Vagina (tissue), 2 donors: ENCODE measurements around the gene MAP3K13.

ENCODE experiments used
- POLR2A ChIP-seq, 2 donors: fragments of 450-650 bp; IDR thresholded peaks; one replicate each; pipeline ENCODE4 v1.6.1; 2017; ENCODE audit warnings: antibody characterized with exemption in 2 of 2, mild to moderate bottlenecking in 2 of 2, moderate library complexity in 2 of 2
- POLR2AphosphoS5 ChIP-seq, 2 donors: sonication (generic); formaldehyde crosslinking; IDR thresholded peaks; one replicate each; pipeline ENCODE4 v1.9.0; 2017; ENCODE audit warnings: antibody characterized with exemption in 2 of 2, mild to moderate bottlenecking in 2 of 2, low read depth in 1 of 2; ENCODE audit not compliant: insufficient read depth in 1 of 2
- TF ChIP-seq, protein P1 (sequence below), 3 experiments: fragments of 450-650 bp in 2 of 3; fragments of 200-600 bp in 1 of 3; sonication (generic) in 1 of 3; IDR thresholded peaks; one replicate each; pipeline ENCODE4 v1.5.1; 2017 to 2019; ENCODE audit warnings: antibody characterized with exemption in 3 of 3, mild to moderate bottlenecking in 2 of 3, moderate library complexity in 2 of 3

DNA sequence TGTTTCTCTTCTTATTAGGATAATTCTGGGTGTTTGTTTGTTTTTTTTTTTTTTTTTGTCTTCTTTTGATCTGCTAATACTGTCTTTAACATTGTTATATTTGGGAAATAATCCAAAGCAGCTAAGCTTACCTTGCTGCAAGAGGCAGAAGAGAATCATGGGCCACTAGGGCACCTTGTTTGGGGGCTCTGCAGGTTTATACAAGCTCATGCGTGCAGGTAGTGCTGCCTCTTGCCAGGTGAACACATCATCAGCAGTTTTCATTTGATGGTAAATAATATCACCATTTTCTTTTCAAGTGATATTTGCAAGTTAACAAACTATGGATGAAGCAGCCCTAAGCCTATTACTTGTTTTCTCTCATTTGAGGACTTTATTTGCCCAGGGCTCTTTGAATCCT, 37.9 kb downstream of the MAP3K13 start:
- TF ChIP-seq, protein P1, sequence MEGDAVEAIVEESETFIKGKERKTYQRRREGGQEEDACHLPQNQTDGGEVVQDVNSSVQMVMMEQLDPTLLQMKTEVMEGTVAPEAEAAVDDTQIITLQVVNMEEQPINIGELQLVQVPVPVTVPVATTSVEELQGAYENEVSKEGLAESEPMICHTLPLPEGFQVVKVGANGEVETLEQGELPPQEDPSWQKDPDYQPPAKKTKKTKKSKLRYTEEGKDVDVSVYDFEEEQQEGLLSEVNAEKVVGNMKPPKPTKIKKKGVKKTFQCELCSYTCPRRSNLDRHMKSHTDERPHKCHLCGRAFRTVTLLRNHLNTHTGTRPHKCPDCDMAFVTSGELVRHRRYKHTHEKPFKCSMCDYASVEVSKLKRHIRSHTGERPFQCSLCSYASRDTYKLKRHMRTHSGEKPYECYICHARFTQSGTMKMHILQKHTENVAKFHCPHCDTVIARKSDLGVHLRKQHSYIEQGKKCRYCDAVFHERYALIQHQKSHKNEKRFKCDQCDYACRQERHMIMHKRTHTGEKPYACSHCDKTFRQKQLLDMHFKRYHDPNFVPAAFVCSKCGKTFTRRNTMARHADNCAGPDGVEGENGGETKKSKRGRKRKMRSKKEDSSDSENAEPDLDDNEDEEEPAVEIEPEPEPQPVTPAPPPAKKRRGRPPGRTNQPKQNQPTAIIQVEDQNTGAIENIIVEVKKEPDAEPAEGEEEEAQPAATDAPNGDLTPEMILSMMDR (IDR thresholded peaks at IDR 0.05): no peak
- TF ChIP-seq POLR2A (IDR thresholded peaks at IDR 0.05) (no peak), POLR2AphosphoS5 (IDR thresholded peaks at IDR 0.05; ENCODE audit: insufficient read depth in 1 of 2, low read depth in 1 of 2) (no peak)
